ENCODE measurements around the gene APLP1.

Gene APLP1

GRCh38 chr19:35847911-35848310 lies 20.5 kb upstream of the APLP1 start:
- H4K20me1 ChIP-seq (ENCODE audit: insufficient read depth, low read length): no peaks in the 10 kb centered on the region
- no peaks in the 10 kb centered on the region for H3K9me3 ChIP-seq (replicated peaks; ENCODE audit: insufficient read depth, low read length)
- no peaks in the 10 kb centered on the region for H3K36me3 ChIP-seq (replicated peaks; ENCODE audit: insufficient read depth, low read length)
- no peak overlapping the region for H2AFZ ChIP-seq (ENCODE audit: low read length)
- H3K27ac ChIP-seq (ENCODE audit: low read length): no peak overlapping the region
- no peak overlapping the region for H3K4me3 ChIP-seq (ENCODE audit: low read length)
- no peaks in the 10 kb centered on the region for H3K79me2 ChIP-seq (ENCODE audit: low read length)
- DNase-seq: no peak
- H3K4me1 ChIP-seq (ENCODE audit: low read length): no peaks in the 10 kb centered on the region
- H3K9me2 ChIP-seq (replicated peaks; ENCODE audit: insufficient read depth, low read length): no peaks in the 10 kb centered on the region
- peaks cover 95% of the 10 kb centered on the region for H3K27me3 ChIP-seq (replicated peaks; ENCODE audit: insufficient read depth, low read length)
- no peak overlapping the region for H3K4me2 ChIP-seq (ENCODE audit: low read depth, low read length)
- H3F3A ChIP-seq (ENCODE audit: insufficient read depth, low read length): no peaks in the 10 kb centered on the region
- H3K9ac ChIP-seq (ENCODE audit: low read length): no peak overlapping the region
- TF ChIP-seq EZH2phosphoT487 (IDR thresholded peaks at IDR 0.05; ENCODE audit: low read length) (no peak), EZH2 (optimal IDR thresholded peaks at IDR 0.05; ENCODE audit: low read depth, low read length) (no peak)
- TF ChIP-seq, protein P1, sequence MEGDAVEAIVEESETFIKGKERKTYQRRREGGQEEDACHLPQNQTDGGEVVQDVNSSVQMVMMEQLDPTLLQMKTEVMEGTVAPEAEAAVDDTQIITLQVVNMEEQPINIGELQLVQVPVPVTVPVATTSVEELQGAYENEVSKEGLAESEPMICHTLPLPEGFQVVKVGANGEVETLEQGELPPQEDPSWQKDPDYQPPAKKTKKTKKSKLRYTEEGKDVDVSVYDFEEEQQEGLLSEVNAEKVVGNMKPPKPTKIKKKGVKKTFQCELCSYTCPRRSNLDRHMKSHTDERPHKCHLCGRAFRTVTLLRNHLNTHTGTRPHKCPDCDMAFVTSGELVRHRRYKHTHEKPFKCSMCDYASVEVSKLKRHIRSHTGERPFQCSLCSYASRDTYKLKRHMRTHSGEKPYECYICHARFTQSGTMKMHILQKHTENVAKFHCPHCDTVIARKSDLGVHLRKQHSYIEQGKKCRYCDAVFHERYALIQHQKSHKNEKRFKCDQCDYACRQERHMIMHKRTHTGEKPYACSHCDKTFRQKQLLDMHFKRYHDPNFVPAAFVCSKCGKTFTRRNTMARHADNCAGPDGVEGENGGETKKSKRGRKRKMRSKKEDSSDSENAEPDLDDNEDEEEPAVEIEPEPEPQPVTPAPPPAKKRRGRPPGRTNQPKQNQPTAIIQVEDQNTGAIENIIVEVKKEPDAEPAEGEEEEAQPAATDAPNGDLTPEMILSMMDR (IDR thresholded peaks at IDR 0.05; ENCODE audit: low read length): no peak

DNA sequence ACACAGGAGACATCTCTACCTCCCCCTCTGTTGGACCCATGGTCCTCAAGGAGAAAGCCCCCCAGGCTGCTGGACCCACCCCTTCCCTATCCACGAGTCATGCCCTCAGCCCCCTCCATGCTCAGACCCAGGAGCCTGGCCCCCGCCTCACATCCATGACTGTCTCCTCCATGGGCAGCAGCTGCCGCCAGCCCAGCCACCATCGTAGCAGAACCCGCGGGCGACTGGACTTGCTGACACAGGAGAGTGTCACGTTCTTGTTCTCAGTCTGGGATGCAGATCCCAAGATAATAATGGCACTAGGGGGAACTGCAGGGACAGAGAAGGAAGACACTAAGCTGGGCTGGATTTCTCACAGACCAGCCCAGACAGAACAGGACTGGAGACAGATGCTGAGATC lies 19.9 kb upstream of the APLP1 start:
- Histone ChIP-seq H3K27me3 (replicated peaks; ENCODE audit: insufficient read depth, low read length) (peaks cover 95% of the 10 kb centered on the region), H4K20me1 (ENCODE audit: insufficient read depth, low read length) (no peaks in the 10 kb centered on the region), H3K9me2 (replicated peaks; ENCODE audit: insufficient read depth, low read length) (no peaks in the 10 kb centered on the region), H3K9me3 (replicated peaks; ENCODE audit: insufficient read depth, low read length) (no peaks in the 10 kb centered on the region), H3F3A (ENCODE audit: insufficient read depth, low read length) (no peaks in the 10 kb centered on the region), H3K9ac (ENCODE audit: low read length) (no peak overlapping the region), H3K4me2 (ENCODE audit: low read depth, low read length) (no peak overlapping the region), H3K4me1 (ENCODE audit: low read length) (no peaks in the 10 kb centered on the region), H3K79me2 (ENCODE audit: low read length) (no peaks in the 10 kb centered on the region), H3K36me3 (replicated peaks; ENCODE audit: insufficient read depth, low read length) (no peaks in the 10 kb centered on the region), H3K27ac (ENCODE audit: low read length) (no peak overlapping the region), H2AFZ (ENCODE audit: low read length) (no peak overlapping the region), H3K4me3 (ENCODE audit: low read length) (no peak overlapping the region)
- TF ChIP-seq, protein P1 (IDR thresholded peaks at IDR 0.05; ENCODE audit: low read length): no peak
- TF ChIP-seq EZH2phosphoT487 (IDR thresholded peaks at IDR 0.05; ENCODE audit: low read length) (no peak), EZH2 (optimal IDR thresholded peaks at IDR 0.05; ENCODE audit: low read depth, low read length) (no peak)
- DNase-seq: no peak

GRCh38 chr19:35848919-35849505 lies 19.4 kb upstream of the APLP1 start:
- Histone ChIP-seq H2AFZ (ENCODE audit: low read length) (no peak overlapping the region), H3K9me3 (replicated peaks; ENCODE audit: insufficient read depth, low read length) (no peaks in the 10 kb centered on the region), H4K20me1 (ENCODE audit: insufficient read depth, low read length) (no peaks in the 10 kb centered on the region), H3K4me1 (ENCODE audit: low read length) (no peaks in the 10 kb centered on the region), H3F3A (ENCODE audit: insufficient read depth, low read length) (no peaks in the 10 kb centered on the region), H3K9me2 (replicated peaks; ENCODE audit: insufficient read depth, low read length) (no peaks in the 10 kb centered on the region), H3K9ac (ENCODE audit: low read length) (no peak overlapping the region), H3K36me3 (replicated peaks; ENCODE audit: insufficient read depth, low read length) (no peaks in the 10 kb centered on the region), H3K4me2 (ENCODE audit: low read depth, low read length) (no peak overlapping the region), H3K27ac (ENCODE audit: low read length) (no peak overlapping the region), H3K79me2 (ENCODE audit: low read length) (no peaks in the 10 kb centered on the region), H3K27me3 (replicated peaks; ENCODE audit: insufficient read depth, low read length) (peaks cover 96% of the 10 kb centered on the region), H3K4me3 (ENCODE audit: low read length) (no peak overlapping the region)
- TF ChIP-seq, protein P1 (IDR thresholded peaks at IDR 0.05; ENCODE audit: low read length): no peak
- TF ChIP-seq EZH2 (optimal IDR thresholded peaks at IDR 0.05; ENCODE audit: low read depth, low read length) (no peak), EZH2phosphoT487 (IDR thresholded peaks at IDR 0.05; ENCODE audit: low read length) (no peak)
- DNase-seq: no peak
